Stimulated activated CD8-positive, alpha-beta memory T cell treated with anti-CD3 and anti-CD28 coated beads, Interleukin-15, amount 100 ng/mL, for 1 hour (primary cell): Measurements from ENCODE around the gene G6PC1.
"Not testable (repeated sequence)": the region's sequence is repeated elsewhere in the genome, so short reads cannot be mapped to it uniquely, and the experiment has no call there.

Experiments
- DNase-seq: peaks from one replicate; pipeline ENCODE4 v3.0.0-alpha.2; 2020; ENCODE audit warnings: low read depth

G6PC1 gene

GRCh38 chr17:42900460-42901331 lies at the start of gene G6PC1:
G6PC1 (plus strand) TSS chr17:42900799; CDS start chr17:42900877, 78 bp downstream.
- DNase-seq: no peak

GRCh38 chr17:42850954-42851353 lies 49.6 kb upstream of the G6PC1 start, which contains the start of gene AOC3:
AOC3 (plus strand) TSS chr17:42851199; CDS start chr17:42851344, 145 bp downstream.
- no peak for DNase-seq

GRCh38 chr17:42851371-42852240 lies 49.0 kb upstream of the G6PC1 start:
- not testable (repeated sequence) for DNase-seq

- no peak for DNase-seq
Measured at GRCh38 chr17:42852351-42852750, 48.2 kb upstream of the G6PC1 start.

- no peak for DNase-seq
Measured at GRCh38 chr17:42853004-42853403, 47.6 kb upstream of the G6PC1 start.

GRCh38 chr17:42853597-42853967 lies 47.0 kb upstream of the G6PC1 start:
- DNase-seq: no peak

GRCh38 chr17:42853968-42854790 lies 46.4 kb upstream of the G6PC1 start:
- DNase-seq: no peak

- no peak for DNase-seq
Measured at GRCh38 chr17:42855048-42855596, 45.5 kb upstream of the G6PC1 start.

- DNase-seq: not testable (repeated sequence)
Measured at GRCh38 chr17:42856093-42856492, 44.5 kb upstream of the G6PC1 start.

- not testable (repeated sequence) for DNase-seq
Measured at GRCh38 chr17:42856516-42856915, 44.1 kb upstream of the G6PC1 start.

GRCh38 chr17:42857389-42857788 lies 43.2 kb upstream of the G6PC1 start:
- DNase-seq: no peak

GRCh38 chr17:42865638-42866094 lies 34.9 kb upstream of the G6PC1 start:
- no peak for DNase-seq

- no peak for DNase-seq
Measured at GRCh38 chr17:42866216-42866615, 34.4 kb upstream of the G6PC1 start.

GRCh38 chr17:42866631-42867575 lies 33.7 kb upstream of the G6PC1 start:
- no peak for DNase-seq

- not testable (repeated sequence) for DNase-seq
Measured at GRCh38 chr17:42867694-42868261, 32.8 kb upstream of the G6PC1 start.

- no peak for DNase-seq
Measured at GRCh38 chr17:42868338-42868737, 32.3 kb upstream of the G6PC1 start.

- no peak for DNase-seq
Measured at GRCh38 chr17:42871647-42872046, 29.0 kb upstream of the G6PC1 start.

GRCh38 chr17:42872251-42872965 lies 28.2 kb upstream of the G6PC1 start:
- no peak for DNase-seq

GRCh38 chr17:42873315-42873714 lies 27.3 kb upstream of the G6PC1 start:
- DNase-seq: no peak
